Fibroblast of the aortic adventitia (primary cell): ENCODE measurements around the gene ZNF664. TPM values are rescaled to one million over a fixed set of nuclear protein-coding genes. Genes with fewer than 3 reads are reported as not detected.

Experiments
- DNase-seq: peaks from one replicate; pipeline ENCODE4 v3.0.0-alpha.2; 2010; ENCODE audit warnings: low read depth
- H3K4me3 ChIP-seq: 2 replicates; pipeline ENCODE4 v1.5.1; 2011; ENCODE audit warnings: low read depth, mild to moderate bottlenecking, control low read depth, low read length, moderate library complexity
- total RNA-seq: library from RNA; depleted of rRNA; stranded (reverse); fragments of >200 nt; gene quantifications from 2 replicates; pipeline ENCODE4 v1.2.3, GENCODE V29; 2012; ENCODE audit warnings: low replicate concordance
- TF ChIP-seq, protein P1 (sequence below): IDR thresholded peaks from 2 replicates; pipeline ENCODE4 v1.5.1; 2011; ENCODE audit warnings: mild to moderate bottlenecking, low read length, control low read depth, inconsistent platforms; ENCODE audit not compliant: insufficient read depth

ZNF664 gene
- total RNA-seq, 1 donor = 73.3 TPM

DNA sequence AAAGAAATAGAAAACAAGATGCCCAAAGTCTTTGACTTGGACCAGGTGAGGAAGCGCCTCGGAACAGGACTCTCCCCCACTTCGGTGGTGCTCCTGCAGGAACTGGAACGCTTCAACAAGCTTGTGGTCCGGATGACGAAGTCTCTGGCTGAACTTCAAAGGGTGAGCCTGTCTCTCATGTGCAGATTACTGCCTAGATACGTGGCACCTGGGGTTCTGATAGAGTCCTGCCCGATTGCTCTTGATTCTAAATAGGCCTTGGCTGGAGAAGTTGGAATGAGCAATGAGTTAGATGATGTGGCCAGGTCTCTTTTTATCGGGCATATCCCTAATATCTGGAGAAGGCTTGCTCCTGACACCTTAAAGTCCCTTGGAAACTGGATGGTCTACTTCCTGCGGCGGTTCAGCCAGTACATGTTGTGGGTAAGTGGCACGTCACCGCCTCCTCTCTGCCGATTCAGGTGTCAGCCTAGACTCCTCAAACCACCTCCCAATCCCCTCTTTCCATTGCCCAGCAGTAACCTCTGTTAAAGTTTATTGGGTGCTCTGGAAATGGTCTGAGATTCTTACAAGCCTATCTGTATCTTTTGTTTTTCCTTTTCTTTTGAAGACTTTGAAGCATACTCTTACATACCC lies 41.2 kb upstream of the ZNF664 start:
- H3K4me3 ChIP-seq = no peak overlapping the region
- DNase-seq = no peak
- TF ChIP-seq, protein P1, sequence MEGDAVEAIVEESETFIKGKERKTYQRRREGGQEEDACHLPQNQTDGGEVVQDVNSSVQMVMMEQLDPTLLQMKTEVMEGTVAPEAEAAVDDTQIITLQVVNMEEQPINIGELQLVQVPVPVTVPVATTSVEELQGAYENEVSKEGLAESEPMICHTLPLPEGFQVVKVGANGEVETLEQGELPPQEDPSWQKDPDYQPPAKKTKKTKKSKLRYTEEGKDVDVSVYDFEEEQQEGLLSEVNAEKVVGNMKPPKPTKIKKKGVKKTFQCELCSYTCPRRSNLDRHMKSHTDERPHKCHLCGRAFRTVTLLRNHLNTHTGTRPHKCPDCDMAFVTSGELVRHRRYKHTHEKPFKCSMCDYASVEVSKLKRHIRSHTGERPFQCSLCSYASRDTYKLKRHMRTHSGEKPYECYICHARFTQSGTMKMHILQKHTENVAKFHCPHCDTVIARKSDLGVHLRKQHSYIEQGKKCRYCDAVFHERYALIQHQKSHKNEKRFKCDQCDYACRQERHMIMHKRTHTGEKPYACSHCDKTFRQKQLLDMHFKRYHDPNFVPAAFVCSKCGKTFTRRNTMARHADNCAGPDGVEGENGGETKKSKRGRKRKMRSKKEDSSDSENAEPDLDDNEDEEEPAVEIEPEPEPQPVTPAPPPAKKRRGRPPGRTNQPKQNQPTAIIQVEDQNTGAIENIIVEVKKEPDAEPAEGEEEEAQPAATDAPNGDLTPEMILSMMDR = no peak

- no peak for DNase-seq
- TF ChIP-seq, protein P1 = no peak
- no peak overlapping the region for H3K4me3 ChIP-seq
Observed at GRCh38 chr12:123933214-123933613, 39.8 kb upstream of the ZNF664 start.

- TF ChIP-seq, protein P1 = no peak
- H3K4me3 ChIP-seq = no peak overlapping the region
Observed at GRCh38 chr12:123934016-123934620, 38.9 kb upstream of the ZNF664 start.

GRCh38 chr12:123934829-123935228 lies 38.2 kb upstream of the ZNF664 start:
- H3K4me3 ChIP-seq = no peak overlapping the region
- TF ChIP-seq, protein P1 = no peak
- no peak for DNase-seq

More at GRCh38 chr12:123934016-123934620, 38.9 kb upstream of the ZNF664 start:
- no peak for DNase-seq

DNA sequence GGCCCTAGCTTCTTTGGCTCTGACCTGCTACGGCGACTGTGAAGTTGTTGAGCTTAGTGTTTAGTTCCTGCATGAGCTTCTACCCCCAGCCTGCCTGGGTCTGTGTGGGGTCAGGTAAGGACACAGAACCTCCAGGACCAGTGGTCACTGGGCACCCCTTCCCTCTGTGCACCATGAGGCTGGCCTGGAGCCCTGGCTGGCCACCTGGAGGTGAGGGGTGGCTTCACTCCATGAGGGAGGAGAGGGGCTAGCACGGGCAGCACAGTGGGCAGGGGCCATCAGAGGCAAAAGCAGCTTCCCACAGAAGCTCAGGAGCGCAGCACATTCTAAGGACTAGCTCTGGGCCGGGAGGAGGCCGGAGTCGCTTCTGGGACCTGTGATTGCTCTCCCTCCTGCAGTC lies 37.1 kb upstream of the ZNF664 start:
- DNase-seq = no peak
- TF ChIP-seq, protein P1 = no peak
- H3K4me3 ChIP-seq = no peak overlapping the region

DNA sequence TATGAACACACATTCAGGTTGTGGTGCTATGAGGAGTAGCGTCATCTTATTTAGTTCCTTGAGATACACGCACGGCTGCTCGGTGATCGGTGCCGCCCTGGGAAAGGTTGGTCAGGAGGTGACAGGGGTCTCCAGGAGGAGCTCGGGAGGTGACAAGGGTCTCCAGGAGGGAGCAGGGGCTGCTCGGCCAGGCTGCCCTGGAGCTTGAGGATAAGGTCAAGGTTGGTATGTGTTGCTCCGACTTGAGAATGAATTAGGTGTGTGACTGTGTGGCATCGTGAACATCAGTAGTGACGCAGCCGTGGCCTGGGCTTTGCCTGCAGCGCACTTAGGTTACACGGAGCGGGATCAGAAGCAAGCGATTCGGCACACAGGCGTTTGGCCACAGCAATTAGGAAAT lies 36.5 kb upstream of the ZNF664 start:
- TF ChIP-seq, protein P1 = no peak
- no peak overlapping the region for H3K4me3 ChIP-seq
- no peak for DNase-seq
